Activated CD8-positive, alpha-beta memory T cell treated with anti-CD3 and anti-CD28 coated beads for 4 hours (primary cell): ENCODE results near the gene ACADVL.

Experiments used
- DNase-seq, 2 donors: peaks; one replicate each; pipeline ENCODE4 v3.0.0-alpha.2; 2020; ENCODE audit warnings: low read depth in 2 of 2

The ACADVL gene

DNA sequence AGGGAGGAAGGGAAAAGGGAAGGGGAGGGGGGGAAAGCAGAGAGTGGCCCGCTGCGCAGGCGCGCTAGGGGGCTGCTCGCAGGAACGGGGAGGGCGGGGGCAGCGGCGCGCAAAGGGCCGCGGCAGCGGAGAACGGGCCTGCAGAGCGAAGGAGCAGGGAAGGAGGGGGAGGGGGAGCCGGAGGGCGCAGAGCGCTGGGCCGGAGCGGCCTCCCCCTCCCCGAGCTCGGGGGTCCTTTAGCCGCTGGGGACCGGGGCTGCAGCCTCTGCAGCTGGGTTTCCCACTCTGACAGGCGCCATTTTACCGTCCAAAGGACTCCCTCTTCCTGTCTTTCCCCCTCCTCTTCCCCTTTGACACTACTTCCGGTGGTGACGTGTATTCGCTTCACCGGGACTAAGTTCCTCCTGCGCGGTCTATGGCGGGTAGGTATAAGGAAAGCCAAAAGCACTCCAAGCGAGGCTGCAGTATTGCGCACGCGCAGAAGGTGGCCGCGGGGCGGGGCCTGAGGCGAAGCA lies 32.0 kb downstream of the ACADVL start, which contains the start of gene CTDNEP1:
Gene CTDNEP1 (minus strand): TSS at position 74 of the 515 bp plus-strand sequence. CDS start 438 bp downstream, outside the sequence.
- peak; percentile 99 for DNase-seq

DNA sequence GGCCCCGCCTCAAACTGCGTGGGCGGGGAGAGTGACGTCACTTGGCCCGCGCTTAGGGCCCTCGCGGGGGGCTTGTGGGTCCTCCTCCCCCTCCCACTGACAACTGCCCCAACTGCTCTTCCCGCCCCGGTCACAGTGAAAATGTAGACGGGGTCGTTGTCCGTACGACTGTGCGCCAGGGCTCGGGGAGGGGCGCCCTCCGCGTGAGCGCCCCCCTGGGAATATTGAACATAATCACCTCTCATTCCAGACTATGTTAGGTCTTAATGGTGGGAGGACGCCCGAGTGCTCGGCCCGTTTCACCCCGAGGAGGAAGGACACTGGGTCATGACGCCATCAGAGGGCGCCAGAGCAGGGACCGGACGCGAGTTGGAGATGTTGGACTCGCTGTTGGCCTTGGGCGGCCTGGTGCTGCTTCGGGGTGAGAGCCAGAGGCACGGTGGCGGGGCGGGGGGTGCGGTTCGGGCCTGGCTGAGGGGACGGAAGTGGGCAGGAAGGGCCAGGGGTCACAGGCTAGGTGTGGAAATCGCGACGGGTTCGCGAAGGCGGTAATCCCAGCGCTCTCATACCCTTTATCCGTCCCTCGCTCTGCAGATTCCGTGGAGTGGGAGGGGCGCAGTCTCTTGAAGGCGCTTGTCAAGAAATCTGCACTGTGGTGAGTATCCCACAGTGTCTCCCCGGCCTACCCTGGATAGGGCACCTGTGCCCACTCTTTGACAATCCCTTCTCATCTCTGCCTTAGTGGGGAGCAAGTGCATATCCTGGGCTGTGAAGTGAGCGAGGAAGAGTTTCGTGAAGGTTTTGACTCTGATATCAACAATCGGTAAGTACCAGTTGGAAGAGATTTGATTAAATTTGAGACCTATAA lies 32.7 kb downstream of the ACADVL start, which contains the start of gene ELP5:
Gene ELP5 (plus strand): TSS at position 40 of the 868 bp plus-strand sequence. CDS start 336 bp downstream, at position 376.
- DNase-seq = peak; percentile 68 to 75

- DNase-seq = no peak
These were observed 33.3 kb downstream of the ACADVL start for GRCh38 chr17:7253082-7253481.

- DNase-seq = no peak
These were observed 34.8 kb downstream of the ACADVL start for GRCh38 chr17:7254511-7254910.

- DNase-seq = no peak
These were observed 37.2 kb downstream of the ACADVL start for GRCh38 chr17:7256766-7257456.

GRCh38 chr17:7258731-7259554 lies 39.2 kb downstream of the ACADVL start:
- DNase-seq = no peak

DNA sequence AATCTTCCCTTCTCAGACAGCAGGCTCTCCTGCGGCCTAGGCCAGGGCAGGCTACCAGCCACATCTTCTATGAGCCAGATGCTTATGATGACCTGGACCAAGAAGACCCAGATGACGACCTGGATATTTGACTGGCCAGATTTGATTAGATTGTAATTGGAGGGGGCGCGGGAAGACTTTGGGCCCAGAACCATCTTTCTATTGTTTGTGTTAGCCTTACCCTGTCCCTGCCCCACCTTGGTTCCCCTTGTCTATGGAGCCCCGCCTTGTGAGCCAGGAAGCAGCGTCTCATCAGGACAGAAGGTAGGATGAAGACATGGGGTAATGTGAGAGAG lies 39.8 kb downstream of the ACADVL start:
- no peak for DNase-seq

DNA sequence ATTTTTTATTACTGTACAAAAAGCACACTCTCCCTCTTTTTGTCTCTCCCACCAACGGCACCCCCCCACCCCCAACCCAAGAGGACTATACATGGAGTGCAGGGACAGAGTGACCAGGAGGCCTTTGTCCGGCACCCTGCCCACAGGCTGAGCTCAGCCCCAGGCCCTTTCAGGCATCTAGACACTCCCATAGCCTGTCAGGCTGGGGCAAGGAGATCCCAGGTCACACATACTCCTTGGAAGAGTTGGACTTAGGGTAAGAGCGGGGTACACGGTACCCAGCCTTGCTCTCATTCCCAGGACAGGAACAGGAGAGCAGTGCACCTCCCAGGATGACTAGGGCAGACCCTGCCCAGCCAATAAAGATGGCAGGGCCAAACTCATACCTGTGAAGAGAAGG lies 40.4 kb downstream of the ACADVL start:
- DNase-seq = no peak

- DNase-seq = no peak
These were observed 41.1 kb downstream of the ACADVL start for GRCh38 chr17:7260651-7261378.

- DNase-seq = no peak
These were observed 41.8 kb downstream of the ACADVL start for GRCh38 chr17:7261379-7262191.

DNA sequence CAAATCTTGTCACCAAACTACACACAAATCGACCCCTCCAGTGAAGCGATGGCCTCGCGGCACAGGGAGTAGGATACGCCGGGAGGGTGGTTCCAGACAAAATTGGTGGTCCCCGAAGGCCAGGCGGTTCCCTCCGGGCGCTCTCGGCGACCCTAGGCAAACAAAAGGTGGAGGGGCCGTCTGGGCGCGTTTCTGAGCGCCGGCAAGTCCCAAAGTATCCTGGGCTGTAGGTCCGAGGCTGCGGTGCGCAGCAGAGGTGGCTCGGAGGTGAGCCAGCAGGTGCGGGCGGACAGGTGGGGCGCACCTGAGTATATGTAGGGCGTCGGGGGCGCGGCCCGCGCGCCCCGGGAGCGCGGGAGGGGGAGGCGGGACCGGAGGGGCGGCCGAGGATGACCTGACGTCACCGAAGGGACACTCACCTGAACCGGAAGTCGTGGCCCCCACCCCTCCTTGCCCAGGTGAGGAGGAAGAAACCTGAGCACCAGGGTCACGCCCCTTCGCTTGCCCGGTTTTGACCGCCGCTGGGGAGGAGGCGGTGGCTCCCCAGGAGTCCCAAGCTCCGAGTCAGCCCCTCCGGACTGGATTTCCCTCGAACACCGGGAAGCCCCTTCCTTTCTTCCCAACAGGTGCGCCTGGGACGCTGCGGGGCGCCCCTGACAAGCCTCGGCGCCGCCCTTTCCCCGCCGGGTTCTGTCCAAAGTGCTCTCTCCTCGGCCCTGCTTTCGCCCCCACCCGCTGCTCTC lies 42.6 kb downstream of the ACADVL start, which contains the start of gene CLDN7:
Gene CLDN7 (minus strand): TSS at position 287 of the 743 bp plus-strand sequence. CDS start 435 bp downstream, outside the sequence.
- no peak for DNase-seq

GRCh38 chr17:7262935-7263800 lies 43.4 kb downstream of the ACADVL start:
- DNase-seq = no peak

DNA sequence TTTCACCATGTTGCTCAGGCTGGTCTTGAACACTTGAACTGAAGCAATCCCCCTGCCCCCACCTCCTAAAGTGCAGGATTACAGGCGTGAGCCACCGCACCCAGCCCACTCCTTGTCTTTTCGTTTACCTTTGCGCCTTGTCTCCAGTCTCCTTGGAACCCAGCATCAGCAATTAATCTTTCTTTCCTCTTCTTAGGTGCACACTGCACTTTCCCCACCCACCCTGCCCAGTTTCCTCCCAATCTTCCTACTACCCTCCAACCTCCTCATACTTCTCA lies 44.0 kb downstream of the ACADVL start:
- DNase-seq = no peak

GRCh38 chr17:7266784-7267183 lies 47.0 kb downstream of the ACADVL start:
- DNase-seq = no peak
